Heart right ventricle (tissue), 16 donors: ENCODE measurements around the gene SMARCAD1. TPM values are rescaled to one million over a fixed set of nuclear protein-coding genes. Genes with fewer than 3 reads are reported as not detected.
"Not testable (repeated sequence)": the region's sequence is repeated elsewhere in the genome, so short reads cannot be mapped to it uniquely, and the experiment has no call there.

Experiments used
- ATAC-seq, 8 donors: fragments of 200-7000 bp; cut with Tn5 transposase; one replicate each; pipeline ENCODE4 v1.9.1; 2020; ENCODE audit warnings: mild to moderate bottlenecking in 8 of 8, moderate library complexity in 8 of 8, moderate number of reproducible peaks in 1 of 8
- DNase-seq, 2 donors: peaks; one replicate each; pipeline ENCODE4 v3.0.0-alpha.2; 2020
- H3K27ac ChIP-seq, 10 donors: fragments of 200-600 bp; sonication (generic) in 2 of 10; one replicate each; pipeline versions ENCODE4 v1.5.0 to v1.8.0; 2020 to 2022; ENCODE audit warnings: mild to moderate bottlenecking in 3 of 10
- H3K27me3 ChIP-seq, 7 donors: fragments of 200-600 bp; one replicate each; pipeline ENCODE4 v1.8.0; 2021 to 2022; ENCODE audit warnings: mild to moderate bottlenecking in 2 of 7
- H3K36me3 ChIP-seq, 9 donors: fragments of 200-600 bp; sonication (generic) in 1 of 9; one replicate each; pipeline versions ENCODE4 v1.5.0 to v1.8.0; 2020 to 2022; ENCODE audit warnings: mild to moderate bottlenecking in 2 of 9
- H3K4me1 ChIP-seq, 9 donors: fragments of 200-600 bp; sonication (generic) in 1 of 9; one replicate each; pipeline versions ENCODE4 v1.5.0 to v1.8.0; 2020 to 2022; ENCODE audit warnings: mild to moderate bottlenecking in 4 of 9
- H3K4me3 ChIP-seq, 10 donors: fragments of 200-600 bp; sonication (generic) in 2 of 10; one replicate each; pipeline versions ENCODE4 v1.5.0 to v1.8.0; 2020 to 2022; ENCODE audit warnings: mild to moderate bottlenecking in 7 of 10, moderate library complexity in 2 of 10
- H3K9me3 ChIP-seq, 11 donors: fragments of 200-600 bp in 10 of 11; sonication (generic) in 2 of 11; one replicate each; pipeline versions ENCODE4 v1.5.0 to v1.8.0; 2013 to 2022; ENCODE audit warnings: mild to moderate bottlenecking in 2 of 11, control low read depth in 1 of 11, moderate library complexity in 1 of 11
- CTCF ChIP-seq, 9 donors: fragments of 200-600 bp; sonication (generic) in 2 of 9; IDR thresholded peaks; one replicate each; pipeline versions ENCODE4 v1.5.0 to v1.8.0; 2021 to 2022; ENCODE audit warnings: antibody characterized with exemption in 9 of 9, mild to moderate bottlenecking in 5 of 9, moderate library complexity in 1 of 9
- WGBS, 2 donors: extraction: QIAGEN DNeasy Blood & Tissue Kit; methylation state at CpG; one replicate each; pipeline ENCODE4 v1.1.7; 2013; ENCODE audit warnings: inconsistent platforms in 1 of 2; 5-methylcytosine and 5-hydroxymethylcytosine counted together
- intact Hi-C, 10 donors: fragments of 100-400 bp; cut with DNase I; formaldehyde crosslinking; loops; one replicate each; pipeline versions ENCODE4 v1.11.1 to v1.14.2; 2022
- polyA plus RNA-seq, 2 donors: library from polyadenylated mRNA; stranded (reverse); fragments of 200-250 nt; gene quantifications; one replicate each; pipeline ENCODE4 v1.2.3, GENCODE V29; 2013
- total RNA-seq, 10 donors: library from RNA; stranded (reverse); fragmentation: NEBNext Ultra II Directional in 3 of 10; extraction: Animal tissue kit (Norgen Biotek cat#: 25700) in 3 of 10; gene quantifications; one replicate each; pipeline versions ENCODE4 v1.2.1 to v1.2.4, GENCODE V29; 2021 to 2023
- donor health status: Arrhythmogenic right ventricular cardiomyopathy.
- donor health status: ischemic (EF 13 %, LVEDD 7.1; RV severe dilation, severe dysfunction).
- donor health status: healthy with polysubstance abuse.
- donor health status: DM: no; HTN: yes; CAD: no.
- donor health status: DM: no; HTN: no; CAD: no.
- donor health status: ischemic (EF 25% LVEDD 6.9; RV normal size, moderate dysfunction).
- donor health status: ischemic (EF 25% LVEDD 5.7; RV mildly dilated, moderate dysfunction).
- donor health status: healthy.
- donor health status: DM: yes; HTN: yes; CAD: no.
- donor health status: Ischemic cardiomyopathy.
- donor health status: ischemic (EF 35%, LVEDD 5.7; RV mildly dilated, moderate dysfunction).
- donor health status: nonischemic (EF 11% LVEDD 7.7; RV severe dilation, severe dysfunction).
- donor health status: DM: yes; HTN: yes; CAD: no.
- donor health status: PGD.
- donor health status: ischemic (EF 29% LVEDD 5.4; RV normal size, mild dysfunction).
- donor health status: nonischemic (EF 23%, LVEDD 6.1; RV moderate dilation, normal function).

The SMARCAD1 gene
- total and polyA plus RNA-seq, 12 donors, result 4.5 to 15.1 (median 10.8) TPM

GRCh38 chr4:94284889-94285288, 77.2 kb downstream of the SMARCAD1 start:
- ATAC-seq (no peak), DNase-seq (no peak)
- intact Hi-C loops, result no loop called here
- no peak for TF ChIP-seq CTCF (IDR thresholded peaks at IDR 0.05)
- 79 to 89% methylated on average over 1 of the region's 1 CpG for WGBS, 2 donors
- H3K27ac ChIP-seq, result no peak overlapping the region
- no peak overlapping the region for H3K4me3 ChIP-seq
- no peaks in the 10 kb centered on the region for H3K27me3 ChIP-seq
- H3K36me3 ChIP-seq, result peaks cover 0 to 99% (median 58%) of the 10 kb centered on the region in 9 donors
- H3K9me3 ChIP-seq, result no peaks in the 10 kb centered on the region
- no peaks in the 10 kb centered on the region for H3K4me1 ChIP-seq

- Histone ChIP-seq H3K4me3 (no peak overlapping the region), H3K4me1 (no peaks in the 10 kb centered on the region), H3K9me3 (no peaks in the 10 kb centered on the region), H3K36me3 (peaks cover 0 to 99% (median 53%) of the 10 kb centered on the region in 9 donors), H3K27ac (no peak overlapping the region), H3K27me3 (no peaks in the 10 kb centered on the region)
- intact Hi-C loops, result no loop called here
- DNase-seq, result no peak
- no peak for ATAC-seq
- TF ChIP-seq CTCF (IDR thresholded peaks at IDR 0.05), result no peak
- 95 to 96% methylated on average over 4 of the region's 4 CpGs for WGBS, 2 donors
These were observed 78.0 kb downstream of the SMARCAD1 start for GRCh38 chr4:94285666-94286065.

- ATAC-seq (no peak), DNase-seq (no peak)
- Histone ChIP-seq H3K9me3 (no peaks in the 10 kb centered on the region), H3K4me3 (no peak overlapping the region), H3K4me1 (no peaks in the 10 kb centered on the region), H3K27ac (no peak overlapping the region), H3K27me3 (no peaks in the 10 kb centered on the region), H3K36me3 (peaks cover 0 to 77% (median 11%) of the 10 kb centered on the region in 9 donors)
- 88 to 90% methylated on average over 2 of the region's 2 CpGs for WGBS, 2 donors
- intact Hi-C loops, result no loop called here
- no peak for TF ChIP-seq CTCF (IDR thresholded peaks at IDR 0.05)
These were observed 82.6 kb downstream of the SMARCAD1 start for GRCh38 chr4:94290245-94290644.

- WGBS, 2 donors, result 91% methylated on average over 4 of the region's 4 CpGs
- not testable (repeated sequence) for DNase-seq
These were observed 86.3 kb downstream of the SMARCAD1 start for GRCh38 chr4:94293981-94294380.

GRCh38 chr4:94295473-94295872, 87.8 kb downstream of the SMARCAD1 start:
- H3K4me3 ChIP-seq, H3K9me3 ChIP-seq, H3K27ac ChIP-seq, H3K27me3 ChIP-seq, intact Hi-C loops, DNase-seq, ATAC-seq, H3K4me1 ChIP-seq: not testable (repeated sequence)
- H3K36me3 ChIP-seq, result peaks cover 0 to 25% (median 0%) of the 10 kb centered on the region in 9 donors
- WGBS, 2 donors, result 89 to 91% methylated on average over 6 of the region's 6 CpGs

More at GRCh38 chr4:94293981-94294380, 86.3 kb downstream of the SMARCAD1 start:
- H3K36me3 ChIP-seq, result peaks cover 0 to 40% (median 3%) of the 10 kb centered on the region in 9 donors
- H3K27me3 ChIP-seq, intact Hi-C loops, H3K4me3 ChIP-seq, ATAC-seq, H3K4me1 ChIP-seq, H3K9me3 ChIP-seq, H3K27ac ChIP-seq: not testable (repeated sequence)
